NCI-H748 (cell line): Measurements from ENCODE around the gene PAH.
A peak's percentile ranks its signal among the peaks of the same experiment; 100 is the strongest.
"Not testable (repeated sequence)": the region's sequence is repeated elsewhere in the genome, so short reads cannot be mapped to it uniquely, and the experiment has no call there.

Experiments
- DNase-seq: peaks from one replicate; lab custom pipeline; 2025; ENCODE audit not compliant: unreplicated experiment; lab: John Stamatoyannopoulos, UW

Gene PAH

GRCh38 chr12:102833687-102834441 lies 83.2 kb downstream of the PAH start:
- DNase-seq = no peak

- DNase-seq = not testable (repeated sequence)
Observed at GRCh38 chr12:102832826-102833225, 84.2 kb downstream of the PAH start.

GRCh38 chr12:102824218-102824835 lies 92.7 kb downstream of the PAH start:
- DNase-seq = no peak

- DNase-seq = no peak
Observed at GRCh38 chr12:102821149-102821548, 95.9 kb downstream of the PAH start.

GRCh38 chr12:102816816-102817434 lies 100.1 kb downstream of the PAH start:
- peak; percentile 66 for DNase-seq

- no peak for DNase-seq
Observed at GRCh38 chr12:102814691-102815367, 102.2 kb downstream of the PAH start.

- DNase-seq = peak; percentile 65
Observed at GRCh38 chr12:102812344-102812743, 104.7 kb downstream of the PAH start.

- DNase-seq = peak; percentile 77
Observed at GRCh38 chr12:102811110-102811737, 105.8 kb downstream of the PAH start.

- no peak for DNase-seq
Observed at GRCh38 chr12:102808412-102808811, 108.6 kb downstream of the PAH start.

GRCh38 chr12:102806592-102806991 lies 110.5 kb downstream of the PAH start:
- DNase-seq = no peak

GRCh38 chr12:102806110-102806509 lies 110.9 kb downstream of the PAH start:
- DNase-seq = peak; percentile 63

GRCh38 chr12:102800565-102800964 lies 116.5 kb downstream of the PAH start:
- DNase-seq = no peak

- no peak for DNase-seq
Observed at GRCh38 chr12:102799229-102799628, 117.8 kb downstream of the PAH start.

GRCh38 chr12:102797528-102797927 lies 119.5 kb downstream of the PAH start:
- no peak for DNase-seq

GRCh38 chr12:102793921-102794320 lies 123.1 kb downstream of the PAH start:
- DNase-seq = no peak
